NCI-H526 (cell line): Measurements from ENCODE around the gene TNP1.
A peak's percentile ranks its signal among the peaks of the same experiment; 100 is the strongest.

Experiments used
- DNase-seq, 2 experiments: peaks; one replicate each; lab custom pipeline; 2025; lab: John Stamatoyannopoulos, UW

The TNP1 gene

DNA sequence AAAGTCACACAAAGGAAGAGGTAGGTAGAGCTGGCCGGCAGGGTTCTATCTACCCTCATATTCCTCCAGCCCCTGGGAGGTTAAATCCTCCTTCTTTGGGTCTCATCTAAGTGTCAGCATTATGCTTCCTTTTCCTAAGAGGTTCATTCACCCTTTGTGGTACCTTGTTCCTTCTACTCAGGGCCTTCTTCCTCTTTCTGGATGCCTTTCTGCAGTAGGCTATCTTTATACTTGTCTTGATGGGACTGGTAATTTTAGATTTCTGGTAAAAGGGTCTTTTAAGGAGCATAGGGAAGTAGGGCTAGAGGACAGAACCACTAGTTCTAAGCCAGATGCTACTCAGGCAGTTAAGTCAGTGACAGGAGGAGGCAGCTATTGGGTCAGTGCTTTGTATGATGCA lies 13.7 kb upstream of the TNP1 start:
- DNase-seq: no peak

DNA sequence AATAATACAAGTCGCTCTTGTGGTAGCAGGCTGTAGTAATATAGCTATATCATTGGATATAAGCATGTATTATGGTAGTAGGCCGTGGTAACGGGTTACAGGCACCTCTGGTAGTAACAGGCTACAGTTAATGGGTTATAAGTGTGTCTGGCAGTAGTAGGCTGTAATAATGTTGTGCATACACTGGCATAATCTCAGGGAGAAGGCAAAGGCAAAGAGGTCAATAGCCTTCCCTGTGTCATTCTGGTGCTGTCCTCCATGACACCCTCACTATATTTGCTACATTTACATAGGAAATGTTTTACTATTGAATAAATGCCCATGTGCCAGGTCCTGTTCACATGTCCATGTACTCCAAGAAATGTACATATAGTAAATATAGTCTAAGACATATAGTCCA lies 12.8 kb upstream of the TNP1 start:
- no peak for DNase-seq

DNA sequence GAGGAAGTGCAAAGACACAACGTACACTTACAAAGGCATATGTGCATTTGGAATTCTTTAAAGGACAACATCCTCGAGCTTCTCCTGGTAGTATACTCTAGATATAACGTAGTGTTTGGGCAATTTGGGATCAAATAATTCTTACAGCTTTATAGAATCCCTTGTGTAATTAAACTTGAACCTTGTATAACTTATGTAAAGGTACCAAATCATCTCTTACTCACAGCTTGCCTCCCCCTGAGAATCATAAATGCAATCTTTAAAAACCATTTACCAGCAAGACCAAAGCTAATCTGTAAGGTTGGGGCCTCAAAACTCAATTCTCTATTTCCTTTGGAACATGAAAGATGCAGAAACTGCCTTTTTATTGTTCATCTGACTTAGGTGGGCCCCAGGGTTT lies 12.2 kb upstream of the TNP1 start:
- no peak for DNase-seq

DNA sequence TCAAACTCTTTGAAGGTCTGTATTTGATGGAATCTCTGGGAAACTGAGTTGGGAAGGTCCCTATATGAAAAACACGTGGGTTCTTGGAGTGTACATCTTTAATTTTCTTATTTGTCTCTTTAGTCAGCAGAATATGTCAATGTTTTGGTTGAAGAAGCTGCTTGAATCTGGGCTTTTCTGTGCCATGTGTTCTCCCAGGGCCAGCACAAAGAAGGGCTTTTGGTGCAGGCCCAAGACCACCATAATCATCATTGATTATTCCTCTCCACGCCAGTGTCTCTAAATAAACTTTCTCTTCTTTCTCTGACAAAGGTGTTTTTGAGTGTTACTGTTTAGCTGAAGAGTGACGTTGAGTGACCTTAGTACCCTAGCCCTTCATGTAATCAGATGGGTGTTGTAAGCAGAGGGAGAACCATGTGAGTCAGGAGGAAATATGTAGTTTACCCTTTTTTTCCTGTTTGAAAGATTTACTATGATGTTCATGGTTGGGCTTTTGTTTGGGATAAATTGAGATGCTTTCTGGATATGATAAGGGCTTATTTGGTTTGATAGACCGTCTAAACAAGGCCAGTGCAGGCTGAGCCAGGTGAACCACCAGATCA lies 11.6 kb upstream of the TNP1 start:
- DNase-seq: no peak

DNA sequence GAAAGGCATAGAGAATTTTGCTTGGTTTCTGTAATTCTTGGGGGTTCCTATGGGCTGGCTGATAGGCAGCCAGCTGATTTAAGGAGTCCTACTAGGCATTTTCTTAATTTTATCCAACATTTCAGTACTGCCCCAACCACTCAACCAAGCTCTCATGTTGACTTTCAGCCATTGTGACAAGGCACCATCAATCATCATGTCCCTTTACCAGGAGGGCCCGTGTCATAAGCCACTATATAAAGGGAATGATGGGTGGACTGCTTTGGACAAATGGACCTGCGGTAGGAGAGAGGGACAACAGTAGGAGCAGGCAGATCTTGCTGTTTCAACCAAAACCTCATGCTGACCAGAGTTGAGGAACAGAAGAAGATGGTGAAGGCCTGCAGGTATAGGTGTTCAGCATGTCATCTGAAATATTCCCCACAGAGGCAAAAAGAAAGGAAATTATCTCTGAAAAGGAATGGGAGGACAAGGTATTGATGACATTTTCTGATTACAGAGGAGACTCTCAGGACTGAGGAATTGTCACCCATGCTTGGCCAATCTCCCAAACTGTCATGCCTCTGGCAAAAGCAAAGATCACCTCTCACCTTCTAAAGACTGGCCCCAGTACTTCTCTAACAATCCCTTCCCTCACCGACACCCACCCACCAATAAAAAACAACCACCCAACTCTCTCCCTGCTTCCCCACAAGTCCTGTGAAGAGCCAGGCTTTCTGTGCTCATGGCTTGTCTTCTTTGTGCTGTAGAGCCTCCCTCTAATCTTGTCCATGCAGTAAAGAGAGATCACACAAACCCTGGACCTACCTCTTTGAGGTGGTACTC lies 10.9 kb upstream of the TNP1 start:
- DNase-seq: no peak

DNA sequence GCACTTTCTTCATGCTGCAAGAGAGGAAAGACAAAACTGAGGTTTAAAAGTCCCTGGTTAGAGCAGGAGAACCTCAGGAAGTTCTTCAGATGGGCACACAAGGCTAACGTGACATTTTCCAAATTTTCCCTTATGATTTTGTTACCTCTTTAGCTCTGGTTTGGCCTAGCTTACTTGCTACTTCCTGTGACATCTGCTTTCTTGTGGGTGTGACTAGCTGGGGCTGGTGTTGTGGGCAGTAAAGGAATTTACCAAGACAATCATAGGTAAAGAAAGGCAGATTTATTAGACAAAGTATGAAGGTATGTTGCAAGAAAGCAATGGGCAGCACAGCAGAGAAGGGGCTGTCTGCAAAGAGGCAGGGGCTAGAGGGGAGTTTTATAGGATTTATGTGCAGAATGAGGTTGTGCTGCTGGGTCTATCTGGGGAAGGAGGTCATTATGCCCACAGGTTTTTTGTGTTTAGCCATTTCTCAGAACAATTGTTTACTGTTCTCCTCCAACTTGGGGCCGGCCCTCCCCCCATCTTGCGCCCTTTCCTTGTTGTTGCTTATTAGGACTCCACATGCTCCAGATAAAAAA lies 6.7 kb upstream of the TNP1 start:
- DNase-seq: no peak

DNA sequence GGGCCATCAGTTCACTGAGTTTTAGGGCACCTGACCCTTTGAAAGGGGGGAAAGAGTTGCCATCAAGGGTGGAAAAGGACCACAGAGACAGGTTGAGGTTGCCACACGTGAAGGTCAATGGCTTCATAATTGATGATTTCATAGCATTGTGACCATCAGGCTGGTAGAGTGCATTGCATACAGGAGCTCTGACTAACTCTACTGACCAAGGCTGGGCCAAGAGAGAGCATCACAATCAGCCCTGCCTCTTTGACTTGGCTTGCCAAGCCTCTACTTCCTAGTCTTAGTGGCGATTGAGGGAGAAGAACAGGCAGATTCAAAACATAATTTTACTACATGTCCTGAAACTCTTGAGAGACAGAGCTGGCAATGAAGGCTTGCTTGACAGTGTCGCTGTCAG lies 5.8 kb upstream of the TNP1 start:
- no peak for DNase-seq

DNA sequence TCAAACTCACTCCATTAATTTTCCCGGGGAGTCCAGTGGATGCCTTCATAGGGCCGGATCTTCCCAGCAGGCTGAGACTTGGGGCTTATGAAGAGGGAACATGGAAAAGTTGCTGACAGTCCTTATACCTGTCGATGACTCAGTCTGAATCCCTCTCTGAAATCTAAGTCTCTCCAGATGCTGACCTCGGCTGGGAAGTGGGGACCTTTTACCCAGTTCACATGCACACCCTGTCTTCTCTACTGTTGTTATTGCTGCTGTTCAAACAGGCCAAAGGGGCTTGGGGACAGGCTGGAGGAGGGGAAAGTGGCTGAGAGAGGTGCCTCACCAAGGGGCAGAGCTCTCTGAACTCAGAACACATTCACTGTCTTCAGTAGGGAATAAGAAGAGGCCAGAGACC lies 4.1 kb upstream of the TNP1 start:
- DNase-seq: no peak

DNA sequence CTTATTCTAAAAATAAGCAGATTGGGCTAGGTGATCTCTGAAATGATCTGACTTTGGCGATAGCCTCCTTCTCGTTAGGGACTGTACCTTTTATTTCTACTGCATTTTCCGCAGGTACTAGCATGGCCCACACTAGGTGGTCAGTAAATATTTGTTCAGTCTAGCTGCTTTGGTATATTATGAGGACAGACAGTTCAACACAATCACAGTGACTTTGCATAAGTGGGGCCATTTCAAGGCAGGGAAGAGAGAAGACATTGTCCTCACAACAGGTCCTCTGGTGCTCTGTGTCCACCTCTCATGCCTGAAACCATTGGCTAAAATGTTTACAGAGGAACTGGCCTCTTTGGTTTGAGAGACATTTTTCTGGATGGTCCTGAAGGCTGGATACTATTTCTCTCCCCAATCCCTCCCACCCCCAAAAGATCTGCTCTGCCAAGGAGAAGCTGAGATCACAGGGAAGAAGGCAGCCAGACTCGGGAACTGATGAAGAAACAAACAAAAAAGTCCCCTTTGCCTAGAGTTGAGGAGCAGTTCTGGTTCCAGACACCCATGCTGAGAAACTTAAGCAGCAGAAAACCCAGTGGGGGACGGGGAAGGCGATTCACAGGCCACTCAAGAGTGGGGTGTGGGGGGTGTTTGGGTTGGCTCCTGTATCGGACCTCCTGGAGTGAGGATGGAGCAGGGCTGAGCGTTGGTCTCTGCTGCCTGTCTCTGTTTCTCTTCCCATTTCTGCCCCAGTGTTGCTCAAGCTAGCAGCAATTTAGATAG lies 2.9 kb upstream of the TNP1 start:
- DNase-seq: peak in 1 of 2 experiments; percentile 4

DNA sequence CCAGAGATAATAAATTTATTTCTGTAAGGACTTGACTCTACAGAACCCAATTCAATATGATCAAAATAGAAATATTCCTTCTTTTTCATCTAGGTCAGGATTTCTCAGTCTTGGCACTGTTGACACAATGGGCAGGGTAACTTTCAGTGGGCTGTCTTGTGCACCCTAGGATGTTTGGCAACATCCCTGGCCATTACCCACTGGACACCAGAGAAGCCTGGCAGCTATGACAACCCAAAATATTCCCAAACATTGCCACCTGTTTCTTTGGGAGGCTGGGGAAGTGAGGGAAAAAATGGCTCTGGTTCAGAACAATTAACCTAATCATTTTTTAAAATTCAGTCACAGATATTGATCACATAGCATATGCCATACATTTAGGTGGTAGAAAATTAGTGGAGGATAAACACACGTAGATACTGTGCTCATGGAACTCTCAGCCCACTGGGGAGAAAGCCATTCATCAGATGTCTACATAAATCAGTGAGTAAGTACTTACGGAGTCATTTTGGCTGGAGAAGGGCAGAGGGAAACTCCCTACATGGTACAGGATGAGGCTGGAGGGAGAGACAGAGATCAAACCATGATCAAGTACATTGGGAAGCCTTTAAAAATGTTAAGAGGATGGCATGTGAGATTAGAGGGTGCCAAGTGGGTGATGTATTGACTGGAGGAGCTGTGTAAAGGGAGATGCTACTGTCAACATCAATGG lies 718 bp upstream of the TNP1 start:
- DNase-seq: no peak

DNA sequence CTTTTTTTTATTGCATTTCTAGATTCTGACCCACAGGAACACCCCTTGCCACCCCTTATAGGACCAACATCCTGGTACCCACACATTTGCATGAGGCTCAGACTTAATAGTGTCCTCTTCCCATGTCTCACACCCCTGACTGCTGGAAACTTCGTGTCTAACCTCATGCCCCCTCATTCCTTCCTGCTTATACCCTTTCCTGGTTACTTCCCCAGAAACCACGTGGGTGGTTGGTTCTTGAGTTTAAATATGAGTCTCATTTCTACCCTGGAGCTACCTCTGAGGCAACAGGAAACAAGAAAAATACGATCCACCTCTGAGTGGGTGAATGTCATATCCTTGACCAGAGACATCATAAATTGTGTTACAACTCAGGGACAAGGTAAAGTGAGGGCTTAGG lies 1.6 kb downstream of the TNP1 start:
- DNase-seq: no peak

DNA sequence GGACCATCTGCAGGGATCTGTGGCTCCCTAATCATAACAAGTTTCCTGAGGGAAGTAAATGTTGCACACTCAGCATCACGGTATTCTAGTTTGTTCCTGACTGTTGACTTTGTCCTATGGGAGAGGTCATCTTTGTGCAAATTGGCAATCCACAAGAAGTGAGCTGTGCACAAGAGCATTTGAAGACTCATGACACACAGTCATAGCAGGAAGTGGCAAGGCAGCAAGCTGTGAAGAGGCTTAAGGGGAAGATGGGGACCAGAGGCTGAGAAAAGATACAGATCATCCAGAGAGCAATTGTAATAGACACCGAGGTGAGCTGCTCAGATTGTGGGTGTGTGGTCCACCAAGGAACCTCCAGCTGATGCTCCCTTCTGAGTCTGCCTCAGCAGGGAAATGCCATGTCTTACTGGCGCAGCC lies 2.7 kb downstream of the TNP1 start:
- no peak for DNase-seq

DNA sequence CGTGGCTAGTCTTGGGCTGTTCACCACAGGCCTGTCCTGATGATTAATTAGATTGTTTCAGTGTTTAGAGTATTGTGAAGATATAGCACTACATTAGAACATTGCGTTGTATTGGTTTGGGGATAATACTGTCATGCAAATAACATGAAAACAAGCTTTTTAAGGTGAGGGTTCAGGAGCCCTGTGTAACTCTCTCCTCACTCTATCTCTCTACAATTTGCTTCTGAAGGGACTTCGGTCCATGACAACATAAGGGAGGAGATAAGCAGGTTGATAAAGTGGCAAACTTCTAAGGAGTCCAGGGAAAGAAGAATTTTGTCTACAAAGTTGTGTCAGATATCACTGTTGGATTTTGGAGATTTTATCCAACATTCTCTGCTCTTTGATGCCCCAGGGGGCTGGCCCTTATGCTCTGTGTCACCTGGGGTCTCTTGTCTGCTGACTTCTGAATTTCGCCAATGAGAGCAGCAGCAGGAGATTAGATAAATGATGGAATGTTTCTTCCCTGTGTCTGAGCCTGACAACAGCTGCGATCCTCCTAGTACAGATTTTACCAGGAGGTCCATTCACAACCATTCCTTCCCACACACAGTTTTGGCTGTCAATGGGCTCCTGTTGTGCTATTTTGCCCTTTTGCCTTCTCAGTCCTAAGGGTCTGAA lies 3.3 kb downstream of the TNP1 start:
- no peak for DNase-seq

DNA sequence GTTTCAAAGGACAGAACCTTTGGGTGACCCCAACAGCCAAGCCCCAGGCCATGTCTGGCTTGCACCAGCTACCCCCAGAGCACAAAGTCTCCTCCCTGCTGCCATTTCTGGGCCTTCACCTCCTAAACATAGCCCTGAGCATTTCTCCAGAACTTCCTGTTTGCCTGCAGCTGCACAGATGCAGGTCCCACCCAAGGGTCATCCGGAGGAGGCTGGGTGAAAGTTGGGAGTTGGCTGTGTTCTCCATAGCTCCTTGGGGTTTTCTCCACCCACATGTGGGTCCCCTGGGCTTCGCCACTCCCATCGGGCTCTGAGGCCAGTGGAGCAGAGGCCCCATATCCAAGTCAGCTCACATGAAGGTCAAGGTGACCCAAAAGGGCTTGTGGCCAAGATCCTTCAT lies 4.3 kb downstream of the TNP1 start:
- DNase-seq: no peak

DNA sequence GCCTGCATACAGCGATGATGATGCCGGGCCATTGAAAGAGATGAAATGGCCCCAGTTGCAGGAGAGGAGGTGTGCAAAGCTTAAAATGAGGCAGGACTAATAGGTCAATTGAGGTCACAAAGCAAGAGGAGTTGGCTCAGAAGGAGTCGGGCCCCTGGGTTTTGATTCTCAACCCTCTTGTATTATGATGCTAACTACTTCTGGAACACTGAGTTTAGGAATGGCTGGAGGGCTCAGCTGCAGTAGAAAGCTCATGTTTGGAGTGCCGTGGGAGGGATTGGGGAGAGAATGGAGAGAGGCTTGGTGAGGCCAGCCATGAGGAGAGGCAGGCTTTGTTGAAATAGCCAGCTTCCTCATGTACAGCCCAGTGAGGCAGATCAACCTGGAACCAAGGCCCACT lies 4.8 kb downstream of the TNP1 start:
- DNase-seq: no peak

DNA sequence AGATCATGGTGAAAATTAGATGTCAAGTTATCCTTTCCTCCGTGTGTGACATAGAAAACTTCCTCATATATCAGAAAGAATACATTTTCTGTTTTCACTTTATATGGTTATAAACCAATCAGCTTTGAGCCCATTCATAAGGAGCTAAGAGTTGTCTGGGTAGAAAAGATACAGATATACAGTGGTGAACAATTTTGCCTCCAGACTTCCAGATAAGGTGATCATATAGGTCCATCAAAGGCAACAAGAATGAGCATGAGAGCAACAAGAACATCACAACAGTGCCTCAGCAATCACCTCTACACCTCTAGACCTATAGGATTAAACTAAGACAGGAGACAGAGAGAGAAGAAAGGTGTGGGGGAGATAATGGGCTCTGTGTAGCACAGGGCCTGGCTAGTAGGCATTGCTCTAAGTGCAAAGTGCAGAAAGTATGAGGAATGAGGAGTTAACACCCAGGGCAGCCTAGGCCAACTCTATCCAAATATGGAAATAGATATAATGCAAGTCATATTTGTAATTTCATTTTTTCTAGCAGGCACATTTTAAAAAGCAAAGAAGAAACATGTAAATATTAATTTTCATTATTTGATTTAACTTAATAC lies 8.3 kb downstream of the TNP1 start:
- DNase-seq: no peak

DNA sequence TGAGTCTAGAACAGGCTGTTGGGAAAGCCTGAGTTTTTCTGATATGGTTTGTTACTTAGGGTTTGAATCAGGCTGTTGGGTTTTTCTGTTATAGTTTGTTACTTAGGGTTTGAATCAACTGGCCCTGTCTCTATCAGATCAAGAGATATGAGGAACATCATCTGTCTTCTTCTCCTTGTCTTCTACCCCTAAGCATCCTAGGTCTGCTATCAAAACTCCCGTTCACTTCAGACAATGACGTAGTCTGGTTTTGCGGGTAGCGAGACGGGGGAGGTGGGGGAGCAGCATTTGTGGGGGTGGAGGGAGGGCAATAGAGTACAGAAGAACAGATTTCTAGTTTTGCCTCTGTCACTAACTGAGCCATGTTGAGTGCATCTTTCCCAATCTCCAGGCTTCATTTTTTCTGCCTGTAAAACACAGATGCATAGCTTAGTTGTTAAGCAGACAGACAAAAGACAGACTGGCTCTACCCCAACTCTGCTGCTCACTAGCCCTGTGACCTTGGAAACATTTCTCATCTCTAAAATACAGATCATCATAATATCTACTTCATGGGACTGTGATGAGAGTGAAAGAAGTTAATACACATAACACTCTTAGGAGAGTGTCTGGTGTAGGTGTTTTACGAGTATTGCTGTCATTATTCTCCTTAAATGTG lies 9.1 kb downstream of the TNP1 start:
- no peak for DNase-seq

DNA sequence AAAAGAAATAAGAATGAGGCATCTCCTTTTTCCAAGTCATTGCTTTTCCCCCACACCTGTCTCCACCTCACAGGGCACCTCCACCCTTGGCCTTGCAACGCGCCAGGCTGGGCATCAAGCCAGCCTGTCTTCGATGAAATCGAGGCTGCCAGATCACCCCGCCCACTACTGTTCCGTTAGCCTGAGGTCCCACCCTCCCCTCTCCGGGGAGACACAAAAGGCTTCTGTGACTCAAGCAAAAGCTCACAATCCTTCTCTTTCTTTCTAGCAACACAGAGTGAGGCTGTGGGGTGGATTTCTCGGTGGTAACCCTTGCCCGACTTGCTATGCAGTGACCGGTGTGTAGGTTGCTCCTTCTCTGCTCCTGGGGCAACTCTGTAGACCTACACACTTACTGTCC lies 9.9 kb downstream of the TNP1 start:
- no peak for DNase-seq

DNA sequence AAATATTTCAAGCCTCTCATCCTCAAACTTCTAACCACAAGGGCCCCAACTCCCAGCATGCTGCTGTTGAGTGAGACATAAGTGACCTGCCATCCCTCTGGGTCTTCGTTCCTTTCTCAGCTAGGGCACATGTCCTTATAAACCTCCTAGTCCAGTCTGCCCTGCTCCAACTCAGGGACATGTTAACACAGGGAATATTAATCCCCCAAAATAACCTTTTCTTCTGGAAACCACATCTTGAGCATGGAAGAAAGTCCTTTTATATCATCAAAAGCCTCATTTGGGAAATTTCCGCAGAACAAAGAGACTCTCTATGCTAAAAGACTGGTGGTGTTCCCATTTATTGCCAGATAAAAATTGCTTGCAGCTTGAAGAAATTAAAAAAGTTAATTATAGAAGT lies 14.4 kb downstream of the TNP1 start:
- no peak for DNase-seq

DNA sequence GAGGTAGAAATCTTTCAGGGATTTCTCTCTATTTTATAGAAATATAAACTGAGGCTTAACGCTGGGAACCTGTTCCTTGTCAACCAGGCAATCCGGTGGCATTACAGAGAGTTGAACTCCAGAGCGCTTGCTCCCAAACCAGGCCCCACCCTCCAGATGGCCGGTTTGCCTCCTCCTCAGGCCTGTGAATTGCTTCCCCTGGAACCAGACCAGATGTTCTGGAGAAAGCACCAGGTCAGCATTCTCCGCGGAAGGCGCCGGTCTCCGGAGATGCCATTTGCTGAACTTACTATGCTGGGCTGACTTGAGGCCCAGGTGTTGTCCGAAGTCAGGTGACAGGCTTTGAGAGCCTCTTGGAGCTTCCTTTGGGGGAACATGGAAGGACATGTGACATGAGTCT lies 17.2 kb downstream of the TNP1 start:
- no peak for DNase-seq

DNA sequence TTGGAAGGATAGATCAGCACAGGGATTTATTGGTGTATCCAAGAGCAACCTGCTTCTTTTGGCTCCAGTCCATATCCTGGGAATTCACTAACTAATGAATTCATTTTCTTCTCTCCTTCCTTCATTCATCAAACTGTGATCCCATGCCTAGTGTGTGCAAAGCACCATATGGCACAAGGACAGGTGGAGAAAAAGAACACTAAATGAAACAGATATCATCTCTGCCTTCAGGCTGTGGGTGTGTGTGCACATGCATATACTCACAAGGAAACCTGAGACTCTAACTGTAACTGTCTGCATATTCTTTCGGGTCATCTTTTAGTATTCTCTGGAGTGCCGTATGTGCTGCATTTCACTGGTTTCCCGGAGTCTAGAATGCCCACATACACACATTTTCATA lies 20.2 kb downstream of the TNP1 start:
- peak; percentile 67 to 79 for DNase-seq
